HG02852 (cell line): ENCODE results near the gene VAX1.
"Not testable (repeated sequence)": the region's sequence is repeated elsewhere in the genome, so short reads cannot be mapped to it uniquely, and the experiment has no call there.

ENCODE experiments used
- ATAC-seq: cut with Tn5 transposase; IDR thresholded peaks from one replicate; pipeline ENCODE4 v1.9.1; 2021; ENCODE audit warnings: mild to moderate bottlenecking, moderate library complexity; ENCODE audit not compliant: unreplicated experiment

Gene VAX1

GRCh38 chr10:117084421-117085246 is 53.4 kb downstream of the VAX1 start:
- ATAC-seq, result not testable (repeated sequence)
